ENCODE measurements around the gene CCDC188. TPM values are rescaled to one million over a fixed set of nuclear protein-coding genes. Genes with fewer than 3 reads are reported as not detected.
A peak's percentile ranks its signal among the peaks of the same experiment; 100 is the strongest.

Gene CCDC188
- total RNA-seq, 2 donors from 2014 or later = not detected

- Mint-ChIP-seq H3K27me3 (ENCODE audit: insufficient read depth) (no peaks in the 10 kb centered on the region), H3K4me1 (peaks cover 15% of the 10 kb centered on the region), H3K4me3 (no peak overlapping the region), H3K27ac (no peak overlapping the region), H3K9me3 (no peaks in the 10 kb centered on the region), H3K36me3 (ENCODE audit: low read depth) (no peaks in the 10 kb centered on the region)
- peak; percentile 92 for DNase-seq
- Histone ChIP-seq H3K27ac (ENCODE audit: low read depth, low read length) (no peak overlapping the region), H3K4me1 (ENCODE audit: control insufficient read depth, insufficient read depth, low read length) (no peaks in the 10 kb centered on the region), H3K27me3 (ENCODE audit: control insufficient read depth, insufficient read depth, low read length, poor library complexity, severe bottlenecking) (no peaks in the 10 kb centered on the region), H3K9ac (ENCODE audit: extremely low read depth, low read length, poor library complexity, severe bottlenecking) (no peak overlapping the region), H3K36me3 (ENCODE audit: control insufficient read depth, insufficient read depth, low read length) (no peaks in the 10 kb centered on the region), H3K4me3 (ENCODE audit: low read length) (no peak overlapping the region), H3K9me3 (ENCODE audit: control insufficient read depth, low read length) (no peaks in the 10 kb centered on the region)
- WGBS, 2 experiments (ENCODE audit: insufficient coverage in 1 of 2, insufficient read length in 1 of 2) = 33 to 53% methylated on average over 8 to 10 of the region's 10 CpGs
- TF ChIP-seq CTCF (conservative IDR thresholded peaks at IDR 0.05) = peak; percentile 81
Observed at GRCh38 chr22:20186183-20186870, 35.5 kb upstream of the CCDC188 start.

DNA sequence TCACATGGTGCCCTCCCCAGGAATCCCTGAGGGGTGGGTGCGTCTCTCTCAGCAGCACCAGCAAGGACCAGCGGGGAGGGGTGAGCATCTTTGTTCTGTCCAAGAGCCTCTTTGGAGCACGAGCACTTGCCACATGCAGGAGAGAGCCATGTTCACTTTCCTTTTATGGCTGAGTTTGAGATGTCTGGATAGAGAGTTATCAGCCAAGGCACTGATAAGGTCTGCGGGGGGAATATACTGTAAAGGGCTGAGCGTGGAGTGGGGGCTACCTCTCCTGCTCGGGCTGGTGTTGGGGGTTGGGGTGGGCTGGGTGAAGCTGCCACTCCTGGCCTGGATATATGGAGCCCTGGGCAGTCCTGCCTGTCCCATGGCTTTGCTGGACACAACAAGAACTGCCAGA, 34.9 kb upstream of the CCDC188 start:
- Histone ChIP-seq H3K9me3 (ENCODE audit: control insufficient read depth, low read length) (no peaks in the 10 kb centered on the region), H3K4me3 (ENCODE audit: low read length) (no peak overlapping the region), H3K27ac (ENCODE audit: low read depth, low read length) (no peak overlapping the region), H3K27me3 (ENCODE audit: control insufficient read depth, insufficient read depth, low read length, poor library complexity, severe bottlenecking) (no peaks in the 10 kb centered on the region), H3K36me3 (ENCODE audit: control insufficient read depth, insufficient read depth, low read length) (no peaks in the 10 kb centered on the region), H3K9ac (ENCODE audit: extremely low read depth, low read length, poor library complexity, severe bottlenecking) (no peak overlapping the region), H3K4me1 (ENCODE audit: control insufficient read depth, insufficient read depth, low read length) (no peaks in the 10 kb centered on the region)
- 83 to 87% methylated on average over 4 to 6 of the region's 6 CpGs for WGBS, 2 experiments (ENCODE audit: insufficient coverage in 1 of 2, insufficient read length in 1 of 2)
- Mint-ChIP-seq H3K4me3 (no peak overlapping the region), H3K9me3 (no peaks in the 10 kb centered on the region), H3K27ac (no peak overlapping the region), H3K4me1 (peaks cover 11% of the 10 kb centered on the region), H3K36me3 (ENCODE audit: low read depth) (no peaks in the 10 kb centered on the region), H3K27me3 (ENCODE audit: insufficient read depth) (no peaks in the 10 kb centered on the region)
- TF ChIP-seq CTCF (conservative IDR thresholded peaks at IDR 0.05) = no peak
- no peak for DNase-seq

- Mint-ChIP-seq H3K27me3 (ENCODE audit: insufficient read depth) (no peaks in the 10 kb centered on the region), H3K4me3 (no peak overlapping the region), H3K9me3 (no peaks in the 10 kb centered on the region), H3K36me3 (ENCODE audit: low read depth) (no peaks in the 10 kb centered on the region), H3K4me1 (peaks cover 5% of the 10 kb centered on the region), H3K27ac (no peak overlapping the region)
- Histone ChIP-seq H3K4me3 (ENCODE audit: low read length) (no peak overlapping the region), H3K9ac (ENCODE audit: extremely low read depth, low read length, poor library complexity, severe bottlenecking) (no peak overlapping the region), H3K27me3 (ENCODE audit: control insufficient read depth, insufficient read depth, low read length, poor library complexity, severe bottlenecking) (no peaks in the 10 kb centered on the region), H3K36me3 (ENCODE audit: control insufficient read depth, insufficient read depth, low read length) (no peaks in the 10 kb centered on the region), H3K9me3 (ENCODE audit: control insufficient read depth, low read length) (no peaks in the 10 kb centered on the region), H3K27ac (ENCODE audit: low read depth, low read length) (no peak overlapping the region), H3K4me1 (ENCODE audit: control insufficient read depth, insufficient read depth, low read length) (no peaks in the 10 kb centered on the region)
- no peak for DNase-seq
- 82 to 93% methylated on average over 11 to 18 of the region's 18 CpGs for WGBS, 2 experiments (ENCODE audit: insufficient coverage in 1 of 2, insufficient read length in 1 of 2)
- TF ChIP-seq CTCF (conservative IDR thresholded peaks at IDR 0.05) = no peak
Observed at GRCh38 chr22:20184501-20185165, 33.8 kb upstream of the CCDC188 start.
